Measurements from ENCODE around the gene CAMTA1. TPM values are rescaled to one million over a fixed set of nuclear protein-coding genes. Genes with fewer than 3 reads are reported as not detected.

The CAMTA1 gene
- polyA plus RNA-seq, 1 donor (not counting 4 experiments of a cell fraction or from before 2014, with no cell fraction given), result 51.4 TPM

GRCh38 chr1:7694600-7695496, 909.6 kb downstream of the CAMTA1 start:
- no peaks in the 10 kb centered on the region for H3K4me1 ChIP-seq (ENCODE audit: control insufficient read depth, extremely low read depth, insufficient read depth, low read length)
- no peak for TF ChIP-seq EZH2 (IDR thresholded peaks at IDR 0.05; ENCODE audit: low read length)
- no peaks in the 10 kb centered on the region for H3K36me3 ChIP-seq (ENCODE audit: control insufficient read depth in 2 of 2, extremely low read depth in 1 of 2, insufficient read depth in 2 of 2, low read length in 2 of 2)
- peaks cover 7% of the 10 kb centered on the region for H3K27me3 ChIP-seq (ENCODE audit: control insufficient read depth, extremely low read depth, insufficient read depth, low read length)
- H3K79me2 ChIP-seq (ENCODE audit: control insufficient read depth, insufficient read depth, low read length), result no peaks in the 10 kb centered on the region
- DNase-seq (ENCODE audit: low read depth, low spot score) (no peak), FAIRE-seq (no peak)
- H3K27ac ChIP-seq (ENCODE audit: control insufficient read depth, insufficient read depth, low read length), result no peak overlapping the region
- H3K4me2 ChIP-seq (ENCODE audit: control insufficient read depth, extremely low read depth, insufficient read depth, low read depth, low read length), result no peak overlapping the region
- H3K9ac ChIP-seq (ENCODE audit: control insufficient read depth, extremely low read depth, insufficient read depth, low read length), result no peak overlapping the region
- no peak overlapping the region for H2AFZ ChIP-seq (ENCODE audit: control insufficient read depth, low read length)
- H3K9me1 ChIP-seq (ENCODE audit: control insufficient read depth, extremely low read depth, insufficient read depth, low read length), result no peaks in the 10 kb centered on the region
- dilution Hi-C loops (cut with MboI; ENCODE audit: extremely low pct_ligation_motif_present, low sequenced_read_pairs), result no loop called here
- no peaks in the 10 kb centered on the region for H4K20me1 ChIP-seq (ENCODE audit: control insufficient read depth, extremely low read depth, insufficient read depth, low read length)
- no peak overlapping the region for H3K4me3 ChIP-seq (ENCODE audit: control insufficient read depth in 2 of 3, extremely low read depth in 1 of 3, insufficient read depth in 2 of 3, low read depth in 1 of 3, low read length in 3 of 3)
- H3K9me3 ChIP-seq (ENCODE audit: control insufficient read depth, low read depth, low read length), result peaks cover 10% of the 10 kb centered on the region

GRCh38 chr1:7695497-7696117, 910.4 kb downstream of the CAMTA1 start:
- DNase-seq (ENCODE audit: low read depth, low spot score) (no peak), FAIRE-seq (no peak)
- TF ChIP-seq CTCF (optimal IDR thresholded peaks at IDR 0.05 in 1 of 3, IDR thresholded peaks at IDR 0.05 in 1 of 3, conservative IDR thresholded peaks at IDR 0.05 in 1 of 3; ENCODE audit: extremely low read depth in 1 of 3, insufficient read depth in 2 of 3, low read length in 3 of 3) (no peak), EZH2 (IDR thresholded peaks at IDR 0.05; ENCODE audit: low read length) (no peak)
- H3K27me3 ChIP-seq (ENCODE audit: control insufficient read depth, extremely low read depth, insufficient read depth, low read length), result peaks cover 7% of the 10 kb centered on the region
- H3K9me1 ChIP-seq (ENCODE audit: control insufficient read depth, extremely low read depth, insufficient read depth, low read length), result no peaks in the 10 kb centered on the region
- no peak overlapping the region for H3K4me2 ChIP-seq (ENCODE audit: control insufficient read depth, extremely low read depth, insufficient read depth, low read depth, low read length)
- H2AFZ ChIP-seq (ENCODE audit: control insufficient read depth, low read length), result no peak overlapping the region
- H4K20me1 ChIP-seq (ENCODE audit: control insufficient read depth, extremely low read depth, insufficient read depth, low read length), result no peaks in the 10 kb centered on the region
- H3K9me3 ChIP-seq (ENCODE audit: control insufficient read depth, low read depth, low read length), result peaks cover 10% of the 10 kb centered on the region
- H3K9ac ChIP-seq (ENCODE audit: control insufficient read depth, extremely low read depth, insufficient read depth, low read length), result no peak overlapping the region
- no peaks in the 10 kb centered on the region for H3K36me3 ChIP-seq (ENCODE audit: control insufficient read depth in 2 of 2, extremely low read depth in 1 of 2, insufficient read depth in 2 of 2, low read length in 2 of 2)
- no peak overlapping the region for H3K27ac ChIP-seq (ENCODE audit: control insufficient read depth, insufficient read depth, low read length)
- dilution Hi-C loops (cut with MboI; ENCODE audit: extremely low pct_ligation_motif_present, low sequenced_read_pairs), result no loop called here
- H3K79me2 ChIP-seq (ENCODE audit: control insufficient read depth, insufficient read depth, low read length), result no peaks in the 10 kb centered on the region
- no peaks in the 10 kb centered on the region for H3K4me1 ChIP-seq (ENCODE audit: control insufficient read depth, extremely low read depth, insufficient read depth, low read length)
- H3K4me3 ChIP-seq (ENCODE audit: control insufficient read depth in 2 of 3, extremely low read depth in 1 of 3, insufficient read depth in 2 of 3, low read depth in 1 of 3, low read length in 3 of 3), result no peak overlapping the region

All from keratinocyte (primary cell).